CD4-positive, alpha-beta T cell (primary cell): ENCODE results near the gene KMT2B. TPM values are rescaled to one million over a fixed set of nuclear protein-coding genes. Genes with fewer than 3 reads are reported as not detected.

Source experiments
- ATAC-seq: fragments of 200-7000 bp; cut with Tn5 transposase; one replicate; pipeline ENCODE4 v1.10.0; 2022; ENCODE audit warnings: mild to moderate bottlenecking; ENCODE audit not compliant: poor library complexity
- CTCF ChIA-PET: fragments of 350-600 bp; sonication (Branson Sonifier 250); formaldehyde crosslinking; loops from one replicate; lab custom pipeline; 2021; ENCODE audit warnings: antibody characterized with exemption, inconsistent platforms; lab: Charles Lee
- POLR2A ChIA-PET: fragments of 350-600 bp; sonication (Branson Sonifier 250); formaldehyde crosslinking; loops from one replicate; lab custom pipeline; 2021; ENCODE audit warnings: antibody characterized with exemption, inconsistent platforms; lab: Charles Lee
- DNase-seq, 14 experiments: peaks; one replicate each; pipeline ENCODE4 v3.0.0-alpha.2; 2013 to 2020; ENCODE audit warnings: mixed read lengths in 2 of 14
- H3K27ac ChIP-seq, 2 donors: one replicate each; pipeline versions ENCODE4 v1.5.1 to v1.7.0; 2013; ENCODE audit warnings: low read length in 2 of 2, low read depth in 1 of 2, mild to moderate bottlenecking in 1 of 2
- H3K27me3 ChIP-seq, 2 experiments: 1 replicate in 1 of 2; 2 replicates in 1 of 2; pipeline versions ENCODE4 v1.6.1 to v1.7.0; 2013; ENCODE audit warnings: low read length in 2 of 2, control low read depth in 1 of 2, mild to moderate bottlenecking in 1 of 2, moderate library complexity in 1 of 2; ENCODE audit not compliant: insufficient read depth in 2 of 2, control insufficient read depth in 1 of 2
- H3K36me3 ChIP-seq: one replicate; pipeline ENCODE4 v1.6.1; 2013; ENCODE audit warnings: low read length, control low read depth; ENCODE audit not compliant: insufficient read depth
- H3K4me1 ChIP-seq: one replicate; pipeline ENCODE4 v1.6.1; 2013; ENCODE audit warnings: low read length, control low read depth; ENCODE audit not compliant: insufficient read depth
- H3K4me3 ChIP-seq: one replicate; pipeline ENCODE4 v1.5.1; 2013; ENCODE audit warnings: mild to moderate bottlenecking, low read length, moderate library complexity
- H3K9me3 ChIP-seq, 2 experiments: 1 replicate in 1 of 2; 2 replicates in 1 of 2; pipeline versions ENCODE4 v1.6.1 to v1.7.0; 2013; ENCODE audit warnings: low read length in 2 of 2, mild to moderate bottlenecking in 2 of 2, control low read depth in 1 of 2, moderate library complexity in 1 of 2; ENCODE audit not compliant: control insufficient read depth in 1 of 2, insufficient read depth in 1 of 2
- H3K27ac Mint-ChIP-seq: one replicate; pipeline ENCODE4 v1.8.0; 2020; ENCODE audit warnings: mixed read lengths
- H3K27me3 Mint-ChIP-seq: one replicate; pipeline ENCODE4 v1.8.0; 2021; ENCODE audit warnings: mixed read lengths
- H3K36me3 Mint-ChIP-seq: one replicate; pipeline ENCODE4 v1.8.0; 2021; ENCODE audit warnings: low read depth, mixed read lengths
- H3K4me1 Mint-ChIP-seq: one replicate; pipeline ENCODE4 v1.8.0; 2021; ENCODE audit warnings: low read depth, mixed read lengths
- H3K4me3 Mint-ChIP-seq: one replicate; pipeline ENCODE4 v1.8.0; 2020; ENCODE audit warnings: mild to moderate bottlenecking, mixed read lengths
- H3K9me3 Mint-ChIP-seq: one replicate; pipeline ENCODE4 v1.8.0; 2020; ENCODE audit warnings: mixed read lengths
- intact Hi-C, 2 experiments: fragments of 100-400 bp; cut with DNase I in 1 of 2; cut with micrococcal nuclease in 1 of 2; formaldehyde crosslinking; loops; one replicate each; pipeline versions ENCODE4 v1.15.1 to v1.9.0; 2023 to 2025; cut with DNase I, micrococcal nuclease
- total RNA-seq, 174 experiments: library from RNA in 2 of 174; stranded (reverse) in 2 of 174; gene quantifications; one replicate each; pipeline ENCODE4 v1.2.3 and lab custom pipeline; 2021 to 2026
- TF ChIP-seq, protein P1 (sequence below): fragments of 200-600 bp; IDR thresholded peaks from one replicate; pipeline ENCODE4 v1.8.0; 2022; ENCODE audit warnings: antibody characterized with exemption, mild to moderate bottlenecking

KMT2B gene
- total RNA-seq, 2 experiments from 2014 or later = 59.4 to 59.7 TPM

GRCh38 chr19:35669974-35670373 lies 47.8 kb upstream of the KMT2B start:
- peaks cover 11 to 13% of the 10 kb centered on the region in 2 experiments for H3K27me3 ChIP-seq
- CTCF ChIA-PET = no interaction called here
- peaks cover 10% of the 10 kb centered on the region for H3K4me1 Mint-ChIP-seq
- peaks cover 4% of the 10 kb centered on the region for H3K36me3 ChIP-seq
- H3K27ac Mint-ChIP-seq = no peak overlapping the region
- POLR2A ChIA-PET = no interaction called here
- no peak overlapping the region for H3K4me3 ChIP-seq
- no peak overlapping the region for H3K27ac ChIP-seq
- no peaks in the 10 kb centered on the region for H3K9me3 ChIP-seq
- TF ChIP-seq, protein P1, sequence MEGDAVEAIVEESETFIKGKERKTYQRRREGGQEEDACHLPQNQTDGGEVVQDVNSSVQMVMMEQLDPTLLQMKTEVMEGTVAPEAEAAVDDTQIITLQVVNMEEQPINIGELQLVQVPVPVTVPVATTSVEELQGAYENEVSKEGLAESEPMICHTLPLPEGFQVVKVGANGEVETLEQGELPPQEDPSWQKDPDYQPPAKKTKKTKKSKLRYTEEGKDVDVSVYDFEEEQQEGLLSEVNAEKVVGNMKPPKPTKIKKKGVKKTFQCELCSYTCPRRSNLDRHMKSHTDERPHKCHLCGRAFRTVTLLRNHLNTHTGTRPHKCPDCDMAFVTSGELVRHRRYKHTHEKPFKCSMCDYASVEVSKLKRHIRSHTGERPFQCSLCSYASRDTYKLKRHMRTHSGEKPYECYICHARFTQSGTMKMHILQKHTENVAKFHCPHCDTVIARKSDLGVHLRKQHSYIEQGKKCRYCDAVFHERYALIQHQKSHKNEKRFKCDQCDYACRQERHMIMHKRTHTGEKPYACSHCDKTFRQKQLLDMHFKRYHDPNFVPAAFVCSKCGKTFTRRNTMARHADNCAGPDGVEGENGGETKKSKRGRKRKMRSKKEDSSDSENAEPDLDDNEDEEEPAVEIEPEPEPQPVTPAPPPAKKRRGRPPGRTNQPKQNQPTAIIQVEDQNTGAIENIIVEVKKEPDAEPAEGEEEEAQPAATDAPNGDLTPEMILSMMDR = no peak
- H3K36me3 Mint-ChIP-seq = peaks cover 5% of the 10 kb centered on the region
- intact Hi-C loops = loop anchor here in 1 of 2 experiments (10.0 kb wide), 1 partner anchor 105 kb away; the partner anchor contains the start of gene ATP4A
- DNase-seq (no peak), ATAC-seq (no peak)
- H3K9me3 Mint-ChIP-seq = no peaks in the 10 kb centered on the region
- H3K4me3 Mint-ChIP-seq = no peak overlapping the region
- peaks cover 12% of the 10 kb centered on the region for H3K4me1 ChIP-seq
- peaks cover 24% of the 10 kb centered on the region for H3K27me3 Mint-ChIP-seq

- H3K36me3 Mint-ChIP-seq = no peaks in the 10 kb centered on the region
- Histone ChIP-seq H3K27me3 (peaks cover 11 to 13% of the 10 kb centered on the region in 2 experiments), H3K36me3 (no peaks in the 10 kb centered on the region), H3K4me1 (peaks cover 12% of the 10 kb centered on the region), H3K9me3 (no peaks in the 10 kb centered on the region), H3K27ac (no peak overlapping the region), H3K4me3 (no peak overlapping the region)
- ATAC-seq (no peak), DNase-seq (no peak)
- H3K4me3 Mint-ChIP-seq = no peak overlapping the region
- no peaks in the 10 kb centered on the region for H3K9me3 Mint-ChIP-seq
- POLR2A ChIA-PET = no interaction called here
- intact Hi-C loops = loop anchor here in 1 of 2 experiments (10.0 kb wide), 1 partner anchor 106 kb away; the partner anchor contains the start of gene ATP4A
- peaks cover 24% of the 10 kb centered on the region for H3K27me3 Mint-ChIP-seq
- no peak overlapping the region for H3K27ac Mint-ChIP-seq
- peaks cover 10% of the 10 kb centered on the region for H3K4me1 Mint-ChIP-seq
- CTCF ChIA-PET = no interaction called here
- TF ChIP-seq, protein P1 = no peak
These were observed 47.1 kb upstream of the KMT2B start for GRCh38 chr19:35670686-35671085.

- Histone ChIP-seq H3K4me1 (peaks cover 12% of the 10 kb centered on the region), H3K27ac (no peak overlapping the region), H3K36me3 (no peaks in the 10 kb centered on the region), H3K27me3 (peaks cover 11 to 13% of the 10 kb centered on the region in 2 experiments), H3K4me3 (no peak overlapping the region), H3K9me3 (no peaks in the 10 kb centered on the region)
- no peak for ATAC-seq
- H3K9me3 Mint-ChIP-seq = no peaks in the 10 kb centered on the region
- H3K27me3 Mint-ChIP-seq = peaks cover 24% of the 10 kb centered on the region
- no peak overlapping the region for H3K27ac Mint-ChIP-seq
- intact Hi-C loops = loop anchor here in 1 of 2 experiments (10.0 kb wide), 1 partner anchor 107 kb away; the partner anchor contains the start of gene ATP4A
- no peaks in the 10 kb centered on the region for H3K36me3 Mint-ChIP-seq
- peaks cover 10% of the 10 kb centered on the region for H3K4me1 Mint-ChIP-seq
- ChIA-PET POLR2A (no interaction called here), CTCF (no interaction called here)
- TF ChIP-seq, protein P1 = no peak
- no peak overlapping the region for H3K4me3 Mint-ChIP-seq
- DNase-seq = no peak
These were observed 46.0 kb upstream of the KMT2B start for GRCh38 chr19:35671818-35672217.
